ENCODE data around the gene MT1F.

Gene MT1F

DNA sequence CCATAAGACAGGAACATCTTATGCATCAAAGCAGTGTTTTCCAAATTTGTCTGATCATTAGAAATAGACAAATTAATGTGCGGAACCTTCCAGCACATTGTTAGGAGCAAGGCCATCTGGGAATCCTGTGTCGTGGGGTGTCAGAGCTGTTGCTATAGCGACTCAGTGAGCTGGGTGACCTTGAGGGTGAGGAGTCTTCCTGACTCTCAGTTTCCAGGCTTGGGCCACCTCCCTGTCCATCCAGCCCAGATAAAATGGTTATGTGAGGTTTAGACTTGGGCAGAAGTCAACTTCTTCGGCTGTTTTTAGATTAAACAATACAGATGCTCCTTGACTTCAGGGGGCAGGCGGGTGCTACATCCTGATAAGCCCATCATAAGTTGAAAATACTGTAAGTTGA, 45.1 kb downstream of the MT1F start:
- no peak for DNase-seq
